H9 (cell line): ENCODE data around the gene RFNG. TPM values are rescaled to one million over a fixed set of nuclear protein-coding genes. Genes with fewer than 3 reads are reported as not detected.

Source experiments
- DNase-seq: peaks from one replicate; pipeline ENCODE4 v3.0.0-alpha.2; 2017
- H2AFZ ChIP-seq: one replicate; pipeline ENCODE4 v1.6.1; 2013; ENCODE audit warnings: mild to moderate bottlenecking, low read length, control low read depth, moderate library complexity
- H2AK5ac ChIP-seq: 2 replicates; pipeline ENCODE4 v1.6.1; 2013; ENCODE audit warnings: low read length, control low read depth, mixed read lengths; ENCODE audit not compliant: insufficient read length
- H2BK120ac ChIP-seq: one replicate; pipeline ENCODE4 v1.6.1; 2013; ENCODE audit warnings: low read depth, mild to moderate bottlenecking, low read length, control low read depth, inconsistent platforms; ENCODE audit not compliant: poor library complexity, severe bottlenecking
- H2BK12ac ChIP-seq: 2 replicates; pipeline ENCODE4 v1.6.1; 2013; ENCODE audit warnings: low read length, control low read depth, mixed read lengths, low read depth; ENCODE audit not compliant: insufficient read length
- H2BK15ac ChIP-seq: 2 replicates; pipeline ENCODE4 v1.6.1; 2013; ENCODE audit warnings: low read depth, low read length, control low read depth
- H2BK20ac ChIP-seq: one replicate; pipeline ENCODE4 v1.6.1; 2013; ENCODE audit warnings: low read depth, mild to moderate bottlenecking, low read length, control low read depth, inconsistent platforms; ENCODE audit not compliant: poor library complexity, severe bottlenecking
- H2BK5ac ChIP-seq: 2 replicates; pipeline ENCODE4 v1.6.1; 2013; ENCODE audit warnings: low read length, control low read depth, mixed read lengths; ENCODE audit not compliant: insufficient read length
- H3K14ac ChIP-seq: 2 replicates; pipeline ENCODE4 v1.6.1; 2013; ENCODE audit warnings: low read length, control low read depth; ENCODE audit not compliant: insufficient read depth
- H3K18ac ChIP-seq: 2 replicates; pipeline ENCODE4 v1.6.1; 2013; ENCODE audit warnings: low read depth, mild to moderate bottlenecking, mixed read lengths, low read length, control low read depth; ENCODE audit not compliant: insufficient read length
- H3K23ac ChIP-seq: 2 replicates; pipeline ENCODE4 v1.6.1; 2013; ENCODE audit warnings: low read length, control low read depth, mixed read lengths, low read depth; ENCODE audit not compliant: insufficient read length
- H3K23me2 ChIP-seq: 2 replicates; pipeline ENCODE4 v1.6.1; 2013; ENCODE audit warnings: low read depth, mild to moderate bottlenecking, mixed read lengths, low read length, control low read depth; ENCODE audit not compliant: insufficient read length, poor library complexity, severe bottlenecking
- H3K27ac ChIP-seq: 2 replicates; pipeline ENCODE4 v1.5.1; 2013; ENCODE audit warnings: low read length, control low read depth, mixed read lengths, low read depth; ENCODE audit not compliant: insufficient read length
- H3K27me3 ChIP-seq: 2 replicates; pipeline ENCODE4 v1.6.1; 2013; ENCODE audit warnings: low read length, control low read depth, inconsistent platforms; ENCODE audit not compliant: insufficient read depth
- H3K4ac ChIP-seq: 2 replicates; pipeline ENCODE4 v1.6.1; 2013; ENCODE audit warnings: low read depth, mild to moderate bottlenecking, control low read depth, inconsistent platforms, low read length, moderate library complexity
- H3K4me1 ChIP-seq: 2 replicates; pipeline ENCODE4 v1.6.1; 2013; ENCODE audit warnings: low read length, control low read depth, inconsistent platforms; ENCODE audit not compliant: insufficient read depth
- H3K4me2 ChIP-seq: 2 replicates; pipeline ENCODE4 v1.6.1; 2013; ENCODE audit warnings: low read length, control low read depth, mixed read lengths; ENCODE audit not compliant: insufficient read length, insufficient read depth
- H3K56ac ChIP-seq: 2 replicates; pipeline ENCODE4 v1.6.1; 2013; ENCODE audit warnings: low read depth, mild to moderate bottlenecking, mixed read lengths, low read length, control low read depth; ENCODE audit not compliant: insufficient read length
- H3K79me1 ChIP-seq: 2 replicates; pipeline ENCODE4 v1.6.1; 2013; ENCODE audit warnings: low read depth, mild to moderate bottlenecking, moderate library complexity, low read length, control low read depth, inconsistent platforms; ENCODE audit not compliant: insufficient read depth, poor library complexity, severe bottlenecking
- H3K79me2 ChIP-seq: 2 replicates; pipeline ENCODE4 v1.6.1; 2013; ENCODE audit warnings: low read length, control low read depth, inconsistent platforms; ENCODE audit not compliant: insufficient read depth
- H3K9ac ChIP-seq: 2 replicates; pipeline ENCODE4 v1.6.1; 2013; ENCODE audit warnings: low read length, control low read depth, mixed read lengths; ENCODE audit not compliant: insufficient read length; ENCODE audit errors: extremely low read depth
- H3K9me3 ChIP-seq: one replicate; pipeline ENCODE4 v1.6.1; 2013; ENCODE audit warnings: low read depth, low read length, inconsistent platforms; ENCODE audit not compliant: control insufficient read depth
- H3T11ph ChIP-seq: one replicate; pipeline ENCODE4 v1.6.1; 2013; ENCODE audit warnings: mild to moderate bottlenecking, low read length, control low read depth, inconsistent platforms
- H4K20me1 ChIP-seq: one replicate; pipeline ENCODE4 v1.6.1; 2013; ENCODE audit not compliant: control insufficient read depth, insufficient read length, insufficient read depth
- H4K5ac ChIP-seq: 2 replicates; pipeline ENCODE4 v1.6.1; 2013; ENCODE audit warnings: low read depth, mild to moderate bottlenecking, mixed read lengths, low read length, control low read depth; ENCODE audit not compliant: insufficient read length
- H4K8ac ChIP-seq: replicated peaks from 2 replicates; pipeline ENCODE4 v1.6.1; 2013; ENCODE audit warnings: low read length, control low read depth, mixed read lengths, low read depth; ENCODE audit not compliant: insufficient read length
- H4K91ac ChIP-seq: 2 replicates; pipeline ENCODE4 v1.6.1; 2013; ENCODE audit warnings: low read depth, mild to moderate bottlenecking, moderate library complexity, mixed read lengths, low read length, control low read depth; ENCODE audit not compliant: insufficient read length
- H3K27ac Mint-ChIP-seq, 3 experiments: 2 replicates in 2 of 3; 3 replicates in 1 of 3; pipeline ENCODE4 v1.8.0; 2020 to 2021; ENCODE audit warnings: mixed read lengths in 3 of 3, mild to moderate bottlenecking in 1 of 3, moderate library complexity in 1 of 3
- H3K27me3 Mint-ChIP-seq: 2 replicates; pipeline ENCODE4 v1.8.0; 2021; ENCODE audit warnings: low read depth, mild to moderate bottlenecking, moderate library complexity, mixed read lengths
- H3K36me3 Mint-ChIP-seq, 3 experiments: 2 replicates in 2 of 3; 3 replicates in 1 of 3; pipeline ENCODE4 v1.8.0; 2020 to 2021; ENCODE audit warnings: low read depth in 3 of 3, mixed read lengths in 3 of 3; ENCODE audit not compliant: insufficient read depth in 1 of 3
- H3K4me1 Mint-ChIP-seq, 2 experiments: 2 replicates each; pipeline ENCODE4 v1.8.0; 2020; ENCODE audit warnings: mixed read lengths in 2 of 2
- H3K4me3 Mint-ChIP-seq, 2 experiments: 2 replicates in 1 of 2; 3 replicates in 1 of 2; pipeline ENCODE4 v1.8.0; 2020 to 2021; ENCODE audit warnings: mild to moderate bottlenecking in 2 of 2, mixed read lengths in 2 of 2, moderate library complexity in 1 of 2
- H3K9me3 Mint-ChIP-seq, 2 experiments: 2 replicates in 1 of 2; 3 replicates in 1 of 2; pipeline ENCODE4 v1.8.0; 2020; ENCODE audit warnings: mild to moderate bottlenecking in 2 of 2, mixed read lengths in 2 of 2, moderate library complexity in 1 of 2
- CTCF ChIP-seq: fragments of 200-600 bp; sonication (generic); conservative IDR thresholded peaks from 3 replicates; pipeline ENCODE4 v1.8.0; 2021; ENCODE audit warnings: antibody characterized with exemption, mild to moderate bottlenecking
- whole genome bisulfite sequencing: extraction: QIAGEN DNeasy Blood & Tissue Kit; methylation state at CpG from one replicate; pipeline ENCODE4 v1.1.7; 2013; ENCODE audit warnings: missing lambda C conversion rate, low lambda C conversion rate, mixed read lengths; ENCODE audit not compliant: insufficient read length; ENCODE audit errors: extremely low coverage; 5-methylcytosine and 5-hydroxymethylcytosine counted together
- total RNA-seq: library from RNA; stranded (reverse); gene quantifications from 2 replicates; pipeline ENCODE4 v1.2.1, GENCODE V29; 2021

Gene RFNG
- total RNA-seq, 1 experiment from 2014 or later, result 34.0 TPM

- H2BK12ac ChIP-seq, result no peak overlapping the region
- no peak overlapping the region for H2BK5ac ChIP-seq
- H3K4me1 ChIP-seq, result no peaks in the 10 kb centered on the region
- no peaks in the 10 kb centered on the region for H3K27me3 ChIP-seq
- H3K9me3 Mint-ChIP-seq, result no peaks in the 10 kb centered on the region
- no peak overlapping the region for H2BK15ac ChIP-seq
- H3K4ac ChIP-seq, result no peak overlapping the region
- H3K9me3 ChIP-seq, result no peaks in the 10 kb centered on the region
- no peak overlapping the region for H4K8ac ChIP-seq
- H4K91ac ChIP-seq, result no peak overlapping the region
- H3K27ac Mint-ChIP-seq, result no peak overlapping the region
- no peak overlapping the region for H3K4me2 ChIP-seq
- no peak overlapping the region for H3K9ac ChIP-seq
- H4K20me1 ChIP-seq, result no peaks in the 10 kb centered on the region
- peaks cover 16 to 46% (median 44%) of the 10 kb centered on the region in 3 experiments; a peak in 6 of 7 replicates for H3K36me3 Mint-ChIP-seq
- WGBS, result no CpG with 5 or more reads among the region's 37 CpGs
- H3K79me2 ChIP-seq, result peaks cover 20% of the 10 kb centered on the region; the same call in 1 of the 2 replicates
- no peak overlapping the region for H2BK120ac ChIP-seq
- peak overlapping the region; percentile 74 to 82 for H3K4me3 Mint-ChIP-seq
- peaks cover 14% of the 10 kb centered on the region for H3K23me2 ChIP-seq
- H3T11ph ChIP-seq, result no peak overlapping the region
- no peak overlapping the region for H3K14ac ChIP-seq
- no peak overlapping the region for H3K56ac ChIP-seq
- H3K79me1 ChIP-seq, result peaks cover 13% of the 10 kb centered on the region
- no peak for DNase-seq
- no peak overlapping the region for H4K5ac ChIP-seq
- no peak overlapping the region for H3K27ac ChIP-seq
- H3K4me1 Mint-ChIP-seq, result peaks cover 7 to 20% of the 10 kb centered on the region in 2 experiments
- H2BK20ac ChIP-seq, result no peak overlapping the region
- H2AK5ac ChIP-seq, result no peak overlapping the region
- no peaks in the 10 kb centered on the region for H3K27me3 Mint-ChIP-seq
- no peak for TF ChIP-seq CTCF
- no peak overlapping the region for H3K23ac ChIP-seq
- no peak overlapping the region for H2AFZ ChIP-seq
- H3K18ac ChIP-seq, result no peak overlapping the region
These were observed 43.5 kb upstream of the RFNG start for GRCh38 chr17:82094931-82095776.
